Activated T-helper 1 cell treated with anti-CD3 and anti-CD28 coated beads, Interleukin-12 subunit alpha, Interleukin-12 subunit beta, Interleukin-2, Interleukin-4 antibody, amounts not matched to agents 30 ng/mL and 10 ng/mL and 1 ng/mL, durations not matched to agents 14 hours and 24 hours and 36 hours (primary cell): ENCODE results near the gene ZNF567. TPM values are rescaled to one million over a fixed set of nuclear protein-coding genes. Genes with fewer than 3 reads are reported as not detected.

ENCODE experiments used
- DNase-seq: peaks from one replicate; pipeline ENCODE4 v3.0.0; 2021; ENCODE audit warnings: low spot score
- H3K27ac Mint-ChIP-seq: one replicate; pipeline ENCODE4 v1.8.0; 2021; ENCODE audit warnings: mild to moderate bottlenecking, mixed read lengths
- H3K27me3 Mint-ChIP-seq: one replicate; pipeline ENCODE4 v1.8.0; 2022; ENCODE audit warnings: mild to moderate bottlenecking, moderate library complexity, mixed read lengths; ENCODE audit not compliant: insufficient read depth
- H3K36me3 Mint-ChIP-seq: one replicate; pipeline ENCODE4 v1.8.0; 2021; ENCODE audit warnings: low read depth, mixed read lengths
- H3K4me1 Mint-ChIP-seq: one replicate; pipeline ENCODE4 v1.8.0; 2021; ENCODE audit warnings: low read depth, mixed read lengths
- H3K4me3 Mint-ChIP-seq: one replicate; pipeline ENCODE4 v1.8.0; 2021; ENCODE audit warnings: mild to moderate bottlenecking, moderate library complexity, mixed read lengths
- H3K9me3 Mint-ChIP-seq: one replicate; pipeline ENCODE4 v1.8.0; 2021; ENCODE audit warnings: mixed read lengths
- intact Hi-C: fragments of 100-400 bp; cut with micrococcal nuclease; formaldehyde crosslinking; loops from one replicate; pipeline ENCODE4 v1.15.1; 2024
- total RNA-seq: library from RNA; stranded (reverse); gene quantifications from 2 replicates; pipeline ENCODE4 v1.2.3, GENCODE V29; 2022

Gene ZNF567
- 5.8 and 8.5 TPM in 2 replicates for total RNA-seq

GRCh38 chr19:36687214-36688056 lies at the start of gene ZNF567:
TSS of gene ZNF567 (plus strand) at chr19:36687612. CDS start at chr19:36694868, 7,256 bp downstream.
- H3K4me3 Mint-ChIP-seq: peak within 1 kb of the TSS; percentile 95
- peaks cover 52% of the 10 kb centered on the region for H3K36me3 Mint-ChIP-seq
- peaks cover 2% of the 10 kb centered on the region for H3K27me3 Mint-ChIP-seq
- peak; percentile 97 for DNase-seq
- intact Hi-C loops: loop anchor here (1.0 to 5.0 kb wide), 15 partner anchors 21 to 782 kb away; partner anchors contain the start of genes THAP8, WDR62, ZFP14 and ZNF260
- peak within 1 kb of the TSS; percentile 91 for H3K27ac Mint-ChIP-seq
- H3K9me3 Mint-ChIP-seq: peaks cover 39% of the 10 kb centered on the region
- H3K4me1 Mint-ChIP-seq: peaks cover 24% of the 10 kb centered on the region

DNA sequence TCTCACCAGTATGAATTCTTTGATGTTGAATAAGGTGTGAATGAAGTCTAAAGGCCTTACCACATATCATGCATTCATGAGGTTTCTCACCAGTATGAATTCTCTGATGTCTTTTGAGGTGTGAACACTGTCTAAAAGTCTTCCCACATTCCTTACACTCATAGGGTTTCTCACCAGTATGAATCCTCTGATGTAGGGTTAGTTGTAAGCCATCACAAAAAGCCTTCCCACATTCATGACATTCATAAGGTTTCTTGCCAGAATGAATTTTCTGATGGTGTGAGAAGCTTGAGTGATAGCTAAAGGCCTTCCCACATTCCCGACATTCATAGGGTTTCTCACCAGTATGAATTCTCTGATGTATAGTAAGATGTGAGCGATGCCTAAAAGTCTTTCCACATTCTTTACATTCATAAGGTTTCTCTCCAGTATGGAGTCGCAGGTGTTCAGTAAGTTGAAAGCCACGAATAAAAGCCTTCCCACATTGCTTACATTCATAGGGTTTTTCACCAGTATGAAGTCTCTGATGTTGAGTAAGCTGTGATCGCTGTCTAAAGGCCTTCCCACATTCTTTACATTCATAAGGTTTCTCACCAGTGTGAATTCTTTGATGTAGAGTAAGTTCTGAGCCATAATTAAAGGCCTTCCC lies 48.4 kb upstream of the ZNF567 start:
- DNase-seq: no peak
- Mint-ChIP-seq H3K4me1 (no peaks in the 10 kb centered on the region), H3K36me3 (peaks cover 28% of the 10 kb centered on the region), H3K27ac (no peak overlapping the region), H3K27me3 (no peaks in the 10 kb centered on the region), H3K4me3 (no peak overlapping the region), H3K9me3 (peaks cover 80% of the 10 kb centered on the region)
- intact Hi-C loops: no loop called here

GRCh38 chr19:36646746-36647145 lies 40.7 kb upstream of the ZNF567 start:
- Mint-ChIP-seq H3K36me3 (peaks cover 31% of the 10 kb centered on the region), H3K4me1 (no peaks in the 10 kb centered on the region), H3K9me3 (peaks cover 45% of the 10 kb centered on the region)

GRCh38 chr19:36652958-36653357 lies 34.5 kb upstream of the ZNF567 start:
- peaks cover 50% of the 10 kb centered on the region for H3K9me3 Mint-ChIP-seq

More at GRCh38 chr19:36646746-36647145, 40.7 kb upstream of the ZNF567 start:
- Mint-ChIP-seq H3K4me3 (no peak overlapping the region), H3K27me3 (no peaks in the 10 kb centered on the region), H3K27ac (no peak overlapping the region)
- DNase-seq: no peak
- intact Hi-C loops: no loop called here

GRCh38 chr19:36665832-36666231 lies 21.6 kb upstream of the ZNF567 start:
- Mint-ChIP-seq H3K27me3 (no peaks in the 10 kb centered on the region), H3K27ac (peak overlapping the region; percentile 26), H3K4me3 (peak overlapping the region; percentile 99), H3K36me3 (peaks cover 42% of the 10 kb centered on the region), H3K4me1 (peaks cover 16% of the 10 kb centered on the region), H3K9me3 (peaks cover 56% of the 10 kb centered on the region)
- DNase-seq: no peak
- intact Hi-C loops: loop anchor here (1.0 to 5.0 kb wide), 11 partner anchors 21 to 1113 kb away; partner anchors contain the start of genes ZNF260, ZNF345, ZNF382 and ZNF420

More at GRCh38 chr19:36652958-36653357, 34.5 kb upstream of the ZNF567 start:
- H3K4me3 Mint-ChIP-seq: no peak overlapping the region
- no peaks in the 10 kb centered on the region for H3K27me3 Mint-ChIP-seq
- peaks cover 60% of the 10 kb centered on the region for H3K36me3 Mint-ChIP-seq
- no peak for DNase-seq
- no peak overlapping the region for H3K27ac Mint-ChIP-seq
- no peaks in the 10 kb centered on the region for H3K4me1 Mint-ChIP-seq
- intact Hi-C loops: no loop called here

- H3K4me3 Mint-ChIP-seq: peak overlapping the region; percentile 16
- H3K27ac Mint-ChIP-seq: no peak overlapping the region
- intact Hi-C loops: loop anchor here (5.0 kb wide), 3 partner anchors 249 to 541 kb away; partner anchors contain the start of genes ZNF420, ZNF568 and ZNF829
- H3K4me1 Mint-ChIP-seq: peaks cover 16% of the 10 kb centered on the region
- no peak for DNase-seq
- no peaks in the 10 kb centered on the region for H3K27me3 Mint-ChIP-seq
- peaks cover 63% of the 10 kb centered on the region for H3K9me3 Mint-ChIP-seq
- peaks cover 38% of the 10 kb centered on the region for H3K36me3 Mint-ChIP-seq
These were observed 18.8 kb upstream of the ZNF567 start for GRCh38 chr19:36668646-36669045.

DNA sequence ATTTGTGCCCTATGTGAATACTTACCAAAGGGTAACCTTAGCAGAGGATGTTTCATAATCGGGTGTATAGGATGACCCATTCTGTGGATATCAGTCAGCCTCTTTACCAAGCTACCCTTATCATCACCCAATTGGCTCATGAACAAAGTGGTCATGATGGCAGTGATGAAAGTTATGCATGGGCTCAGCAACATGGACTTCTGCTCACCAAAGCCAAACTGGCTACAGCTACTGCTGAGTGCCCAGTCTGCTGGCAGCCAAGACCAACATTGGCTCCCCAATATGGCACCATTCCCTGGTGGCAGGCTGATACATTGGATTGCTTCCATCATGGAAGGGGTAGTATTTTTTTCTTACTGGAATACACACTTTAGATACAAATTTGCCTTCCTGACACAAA lies 15.0 kb upstream of the ZNF567 start:
- H3K4me3 Mint-ChIP-seq: no peak overlapping the region
- H3K36me3 Mint-ChIP-seq: peaks cover 20% of the 10 kb centered on the region
- H3K4me1 Mint-ChIP-seq: no peaks in the 10 kb centered on the region
- peaks cover 52% of the 10 kb centered on the region for H3K9me3 Mint-ChIP-seq
- H3K27ac Mint-ChIP-seq: no peak overlapping the region
- H3K27me3 Mint-ChIP-seq: no peaks in the 10 kb centered on the region
- intact Hi-C loops: no loop called here
- no peak for DNase-seq

- Mint-ChIP-seq H3K9me3 (peaks cover 55% of the 10 kb centered on the region), H3K4me1 (no peaks in the 10 kb centered on the region), H3K4me3 (no peak overlapping the region), H3K36me3 (peaks cover 25% of the 10 kb centered on the region), H3K27ac (no peak overlapping the region), H3K27me3 (no peaks in the 10 kb centered on the region)
- no peak for DNase-seq
- intact Hi-C loops: no loop called here
These were observed 13.2 kb upstream of the ZNF567 start for GRCh38 chr19:36674201-36674600.

- intact Hi-C loops: no loop called here
- no peak for DNase-seq
- no peaks in the 10 kb centered on the region for H3K4me1 Mint-ChIP-seq
These were observed 8.0 kb upstream of the ZNF567 start for GRCh38 chr19:36679455-36679854.

DNA sequence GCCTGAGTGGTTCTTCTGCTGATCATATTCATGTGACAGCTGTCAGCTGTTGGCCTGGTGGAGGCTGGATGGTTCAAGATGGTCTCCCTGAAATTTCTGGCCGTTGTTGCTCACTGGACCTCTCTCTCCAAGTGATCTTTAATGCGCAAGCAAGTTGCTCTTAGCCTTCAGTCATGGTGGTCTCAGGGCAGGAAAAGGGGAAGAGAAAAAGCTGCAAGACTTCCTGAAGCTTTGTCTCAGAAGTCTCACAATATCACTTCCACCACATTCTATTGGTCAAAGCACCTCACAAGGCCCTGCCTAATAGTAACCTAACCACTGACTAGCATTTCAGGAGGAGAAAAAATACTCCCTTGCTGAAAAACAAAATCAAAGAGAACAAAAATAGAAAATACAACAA lies 1.6 kb upstream of the ZNF567 start:
- peaks cover 24% of the 10 kb centered on the region for H3K4me1 Mint-ChIP-seq
- H3K36me3 Mint-ChIP-seq: peaks cover 44% of the 10 kb centered on the region
- no peak overlapping the region for H3K27ac Mint-ChIP-seq
- peaks cover 2% of the 10 kb centered on the region for H3K27me3 Mint-ChIP-seq
- peak overlapping the region; percentile 95 for H3K4me3 Mint-ChIP-seq
- DNase-seq: no peak
- H3K9me3 Mint-ChIP-seq: peaks cover 43% of the 10 kb centered on the region
- intact Hi-C loops: loop anchor here (5.0 kb wide), 1 partner anchor 486 kb away; the partner anchor contains the start of gene ZNF585A

More at GRCh38 chr19:36679455-36679854, 8.0 kb upstream of the ZNF567 start:
- H3K9me3 Mint-ChIP-seq: peaks cover 50% of the 10 kb centered on the region
- H3K27me3 Mint-ChIP-seq: no peaks in the 10 kb centered on the region
- H3K36me3 Mint-ChIP-seq: peaks cover 32% of the 10 kb centered on the region
- no peak overlapping the region for H3K4me3 Mint-ChIP-seq
- H3K27ac Mint-ChIP-seq: no peak overlapping the region

DNA sequence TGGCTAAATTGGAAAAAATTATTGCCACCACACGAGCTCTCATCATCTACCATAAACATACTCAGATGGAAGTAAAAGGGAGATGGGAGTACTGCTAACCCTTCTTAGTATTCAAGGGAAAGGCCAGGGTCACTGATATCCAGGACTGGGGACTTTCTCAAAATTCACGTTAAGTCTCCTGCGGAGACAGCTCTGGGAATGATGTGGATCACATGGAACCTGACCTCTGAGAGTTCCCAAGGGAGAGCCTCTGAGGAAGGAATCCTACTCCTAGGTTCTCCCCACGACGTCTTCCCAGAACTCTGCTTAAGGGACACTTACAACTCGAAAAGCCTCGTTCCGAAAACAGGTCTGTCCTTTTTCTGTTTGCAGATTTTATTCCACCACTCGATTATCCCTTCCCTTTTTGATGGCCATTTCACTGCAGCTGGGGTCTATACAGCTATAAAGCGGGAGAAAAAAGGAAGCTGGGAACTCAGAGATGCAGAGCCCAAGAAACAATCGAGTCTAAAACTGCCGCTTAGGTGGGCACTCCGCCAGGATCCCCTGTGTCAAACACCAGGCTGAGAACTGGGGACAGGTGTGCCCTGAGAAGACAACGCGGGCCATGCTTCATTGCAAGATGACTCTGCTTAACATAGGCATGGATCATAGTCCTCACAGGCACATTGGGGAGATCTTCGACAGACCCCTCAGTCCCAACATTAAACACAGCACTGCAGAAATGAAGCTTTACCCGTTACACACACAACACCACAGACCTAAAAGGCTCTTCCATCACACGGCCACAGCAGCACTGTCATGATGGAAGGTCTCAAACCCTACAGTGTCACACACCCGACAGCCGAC lies 823 bp upstream of the ZNF567 start:
- Mint-ChIP-seq H3K36me3 (peaks cover 49% of the 10 kb centered on the region), H3K27ac (peak overlapping the region; percentile 91), H3K27me3 (peaks cover 2% of the 10 kb centered on the region), H3K4me1 (peaks cover 24% of the 10 kb centered on the region), H3K9me3 (peaks cover 39% of the 10 kb centered on the region), H3K4me3 (peak overlapping the region; percentile 95)
- intact Hi-C loops: loop anchor here (1.0 to 5.0 kb wide), 15 partner anchors 20 to 783 kb away; partner anchors contain the start of genes THAP8, WDR62, ZFP14 and ZNF260
- no peak for DNase-seq

DNA sequence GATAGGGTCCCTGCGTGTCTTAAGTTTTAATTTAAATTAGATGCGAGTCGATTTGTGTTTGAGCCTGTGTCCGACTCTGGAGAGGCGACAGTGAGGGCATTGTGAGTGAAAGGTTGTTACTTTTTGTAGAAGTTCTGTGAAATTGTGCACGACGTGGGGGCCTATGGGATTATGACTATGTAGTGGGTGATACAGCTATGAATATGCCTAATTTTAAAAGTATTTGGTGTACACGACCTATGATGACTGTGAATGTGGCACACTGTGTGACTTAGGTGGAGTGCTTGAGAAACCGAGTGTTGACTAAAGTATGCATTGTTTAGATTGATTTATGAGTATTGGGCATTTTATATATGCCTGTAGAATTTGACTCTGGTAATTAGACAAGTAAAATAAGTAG lies 646 bp downstream of the ZNF567 start:
- no peak for DNase-seq
- Mint-ChIP-seq H3K27me3 (peaks cover 2% of the 10 kb centered on the region), H3K36me3 (peaks cover 54% of the 10 kb centered on the region), H3K4me1 (peaks cover 24% of the 10 kb centered on the region), H3K9me3 (peaks cover 35% of the 10 kb centered on the region), H3K27ac (peak overlapping the region; percentile 91), H3K4me3 (peak overlapping the region; percentile 95)
- intact Hi-C loops: loop anchor here (5.0 kb wide), 1 partner anchor 484 kb away; the partner anchor contains the start of gene ZNF585A
